ENCODE measurements around the gene GPR137B. TPM values are rescaled to one million over a fixed set of nuclear protein-coding genes. Genes with fewer than 3 reads are reported as not detected.

The GPR137B gene
- total and polyA plus RNA-seq, 2 of the 4 experiments (the other 2 are of a cell fraction) = 4.5 to 12.3 TPM

- Histone ChIP-seq H3K79me1 (ENCODE audit: low read depth in 1 of 2, low read length in 2 of 2) (no peaks in the 10 kb centered on the region), H4K8ac (ENCODE audit: low read depth in 2 of 2, low read length in 2 of 2) (no peak overlapping the region), H3K23ac (ENCODE audit: low read depth, low read length) (no peak overlapping the region), H3K9me3 (ENCODE audit: control insufficient read depth, insufficient read depth, low read length) (no peaks in the 10 kb centered on the region), H2AK9ac (replicated peaks; ENCODE audit: low read depth, low read length, poor library complexity) (no peak overlapping the region), H3K4me3 (ENCODE audit: insufficient read depth, low read depth, low read length) (no peak overlapping the region), H2AK5ac (ENCODE audit: low read depth, low read length) (no peak overlapping the region), H2BK20ac (ENCODE audit: low read depth, low read length) (no peak overlapping the region), H2AFZ (replicated peaks; ENCODE audit: low read length, poor library complexity) (no peak overlapping the region), H2BK120ac (ENCODE audit: low read depth, low read length) (no peak overlapping the region), H4K20me1 (ENCODE audit: insufficient read depth, low read length) (no peaks in the 10 kb centered on the region), H3K9ac (ENCODE audit: low read depth, low read length) (no peak overlapping the region), H3K9me1 (ENCODE audit: insufficient read depth, low read length) (no peaks in the 10 kb centered on the region), H3K4ac (ENCODE audit: low read depth, low read length) (no peak overlapping the region), H3K36me3 (ENCODE audit: control insufficient read depth, insufficient read depth, low read length) (no peaks in the 10 kb centered on the region), H4K91ac (ENCODE audit: insufficient read depth, low read depth, low read length) (no peak overlapping the region), H3K4me1 (ENCODE audit: control insufficient read depth, insufficient read depth, low read length) (no peaks in the 10 kb centered on the region), H3K56ac (ENCODE audit: extremely low read depth, insufficient read depth, low read length) (no peak overlapping the region), H3K14ac (replicated peaks; ENCODE audit: low read depth, low read length) (no peak overlapping the region), H3K4me2 (ENCODE audit: low read depth, low read length) (no peak overlapping the region), H2BK15ac (ENCODE audit: low read depth, low read length) (no peak overlapping the region), H3K27ac (ENCODE audit: insufficient read depth, low read length) (no peak overlapping the region), H3K27me3 (ENCODE audit: control insufficient read depth, insufficient read depth, low read length) (peaks cover 10% of the 10 kb centered on the region), H3K18ac (ENCODE audit: low read depth, low read length) (no peak overlapping the region), H2BK5ac (ENCODE audit: low read depth, low read length, poor library complexity, severe bottlenecking) (no peak overlapping the region), H4K5ac (ENCODE audit: low read depth, low read length) (no peak overlapping the region)
- ChIA-PET CTCF (no interaction called here), POLR2A (ENCODE audit: unreplicated experiment) (interaction anchor here (0.5 kb wide), 1 partner anchor 168 kb away, joined by 4 read pairs; no protein-coding TSS in a partner anchor)
- in situ Hi-C loops (cut with MboI; ENCODE audit: low sequenced_read_pairs) = no loop called here
- ATAC-seq (ENCODE audit: low read depth) = no peak
- intact Hi-C loops (cut with micrococcal nuclease) = no loop called here
- DNase-seq = no peak
- dilution Hi-C loops (cut with HindIII; ENCODE audit: low sequenced_read_pairs, unreplicated experiment) = no loop called here
- TF ChIP-seq POLR2A (IDR thresholded peaks at IDR 0.05; ENCODE audit: low read depth, low read length) = no peak
- TF ChIP-seq RCOR1 (IDR thresholded peaks at IDR 0.05; ENCODE audit: insufficient replicate concordance, low read length) = no peak
- TF ChIP-seq MAZ (IDR thresholded peaks at IDR 0.05; ENCODE audit: borderline replicate concordance, low read depth, low read length) = no peak
- TF ChIP-seq MXI1 (IDR thresholded peaks at IDR 0.05; ENCODE audit: borderline replicate concordance, low read depth, low read length) = no peak
- no TSS peak for BruUV-seq (replicated peaks)
- WGBS, 2 experiments (ENCODE audit: extremely low coverage in 2 of 2, insufficient read length in 1 of 2) = 67% methylated on average over 2 of the region's 8 CpGs; no CpG with 5 or more reads in 1 of the 2 experiments
Measured at GRCh38 chr1:236127045-236127444, 15.3 kb upstream of the GPR137B start.
